ENCODE measurements around the gene NOX5.
"Not testable (repeated sequence)": the region's sequence is repeated elsewhere in the genome, so short reads cannot be mapped to it uniquely, and the experiment has no call there.

The NOX5 gene

DNA sequence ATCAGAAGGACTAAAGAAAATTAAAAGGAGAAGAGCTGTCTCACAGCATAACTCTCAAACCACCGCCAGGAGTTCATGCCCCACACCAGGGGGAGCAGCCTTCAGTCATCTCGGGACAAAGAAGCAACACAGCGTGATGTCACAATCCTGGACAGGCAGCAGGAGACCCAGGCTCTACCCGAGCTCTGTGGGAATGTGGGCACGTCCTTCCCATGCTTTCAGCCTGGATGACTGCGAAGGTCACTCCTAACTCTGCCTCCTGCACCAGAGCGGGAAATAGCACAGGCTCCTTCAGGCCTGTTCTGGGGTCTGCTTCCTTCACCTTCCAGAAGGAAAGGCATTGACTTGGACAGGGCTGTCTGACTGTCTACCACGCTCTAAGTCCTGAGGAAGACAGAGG is 31.3 kb downstream of the NOX5 start:
- no peak for DNase-seq
- intact Hi-C loops (cut with DNase I), result no loop called here

DNA sequence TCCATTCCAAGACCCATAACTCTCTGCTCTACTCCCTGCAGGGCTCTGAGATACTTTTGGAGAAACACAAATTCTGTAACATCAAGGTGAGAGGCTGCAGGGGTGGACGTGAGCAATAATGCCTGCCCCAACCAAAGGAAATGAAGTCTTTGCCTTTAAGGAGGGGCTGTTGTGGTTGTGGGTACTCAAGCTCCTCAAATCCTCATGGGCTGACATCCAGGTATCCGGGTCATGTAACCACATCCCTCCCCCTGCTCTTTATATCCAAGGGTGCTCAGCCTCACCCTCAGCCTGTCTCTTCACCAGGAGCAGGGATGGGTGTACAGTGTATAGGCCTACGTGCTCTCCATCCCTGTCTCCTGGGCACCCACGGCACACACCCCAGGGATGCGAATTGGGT is 32.3 kb downstream of the NOX5 start:
- no peak for DNase-seq
- intact Hi-C loops (cut with DNase I), result no loop called here

DNA sequence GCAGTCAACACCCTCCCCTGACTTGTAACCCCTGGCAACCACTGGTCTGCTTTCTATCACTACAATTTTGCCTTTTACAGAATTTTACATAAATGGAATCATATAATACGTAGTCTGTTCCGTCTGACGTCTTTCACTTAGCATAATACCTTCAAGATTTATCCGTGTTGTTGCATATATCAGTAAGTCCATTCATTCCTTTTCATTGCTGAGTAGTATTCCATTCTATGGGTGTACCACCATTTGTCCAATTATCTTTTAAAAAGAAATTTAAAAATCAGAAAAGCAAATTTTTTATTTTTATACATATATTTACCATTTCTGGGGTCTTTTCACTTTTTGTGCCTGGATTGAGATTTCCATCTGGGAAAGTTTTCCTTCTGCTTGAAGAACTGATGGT is 35.5 kb downstream of the NOX5 start:
- intact Hi-C loops (cut with DNase I), result no loop called here
- DNase-seq, result no peak

DNA sequence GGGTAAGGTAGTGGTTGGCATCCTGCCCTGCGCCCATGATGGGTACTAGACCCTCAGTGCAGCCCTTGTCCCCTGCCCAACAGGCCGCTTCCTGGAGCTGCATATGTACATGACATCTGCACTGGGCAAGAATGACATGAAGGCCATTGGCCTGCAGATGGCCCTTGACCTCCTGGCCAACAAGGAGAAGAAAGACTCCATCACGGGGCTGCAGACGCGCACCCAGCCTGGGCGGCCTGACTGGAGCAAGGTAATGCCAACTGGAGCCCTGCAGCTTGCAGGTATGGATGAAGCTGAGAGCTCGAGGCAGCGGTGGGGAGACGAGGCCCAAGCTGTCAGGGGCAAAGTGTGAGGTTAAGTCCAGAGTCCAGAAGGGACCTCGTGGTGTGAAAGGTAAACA is 40.8 kb downstream of the NOX5 start:
- DNase-seq, result peak in 1 of 10 donors; percentile 72
- intact Hi-C loops (cut with DNase I), result loop anchor here (5.0 kb wide), 1 partner anchor 107 kb away; the partner anchor contains the start of gene GLCE

DNA sequence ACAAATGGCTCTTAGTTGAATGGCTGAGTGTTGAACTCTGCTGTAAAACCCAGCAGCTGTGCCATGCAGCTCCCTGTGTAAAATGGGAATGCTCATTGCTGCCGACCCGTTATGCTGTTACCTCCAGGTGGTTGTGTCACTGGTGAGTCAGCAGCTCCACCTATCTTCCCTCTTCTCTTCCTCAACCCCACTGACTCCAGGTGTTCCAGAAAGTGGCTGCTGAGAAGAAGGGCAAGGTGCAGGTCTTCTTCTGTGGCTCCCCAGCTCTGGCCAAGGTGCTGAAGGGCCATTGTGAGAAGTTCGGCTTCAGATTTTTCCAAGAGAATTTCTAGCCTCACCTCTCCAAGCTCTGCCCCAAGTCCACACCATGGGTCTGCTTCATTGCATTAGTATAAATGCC is 41.9 kb downstream of the NOX5 start:
- intact Hi-C loops (cut with DNase I), result loop anchor here (5.0 kb wide), 1 partner anchor 106 kb away; the partner anchor contains the start of gene GLCE
- peak in 1 of 10 donors; percentile 20 for DNase-seq

DNA sequence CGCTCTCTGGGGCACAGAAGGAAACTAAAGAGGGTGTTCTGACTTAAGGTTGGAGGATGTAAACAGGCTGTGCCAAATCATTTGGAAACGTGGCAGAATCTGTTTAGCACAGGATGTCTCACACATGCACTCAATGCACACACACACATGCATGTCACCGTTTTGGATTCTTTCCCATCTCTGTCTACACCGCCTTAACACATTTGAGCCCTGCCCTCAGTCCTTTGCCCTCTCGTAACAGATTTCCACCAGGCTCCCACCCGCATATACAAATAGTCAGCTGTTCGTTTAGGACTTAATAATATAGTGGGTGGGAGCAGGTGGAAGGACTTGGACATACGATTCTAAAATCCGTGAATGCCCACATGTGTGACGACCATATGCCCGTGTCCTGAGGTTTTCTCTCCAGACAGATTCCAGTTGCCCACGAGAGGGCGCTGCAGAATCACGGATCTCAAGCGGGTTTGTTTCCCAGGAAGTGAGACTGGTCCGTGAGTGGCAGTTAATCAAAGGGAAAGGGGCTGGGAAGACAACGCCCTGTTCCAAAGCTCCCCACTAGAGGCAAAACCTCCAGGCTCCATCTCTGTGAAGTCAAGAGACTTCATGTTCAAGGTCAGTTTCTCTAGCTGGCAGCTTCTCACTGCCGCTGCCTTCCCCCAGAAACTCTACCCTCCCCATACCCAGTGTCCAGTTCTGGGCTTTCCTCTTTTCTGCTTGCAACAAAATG is 44.5 kb downstream of the NOX5 start:
- intact Hi-C loops (cut with DNase I), result loop anchor here (1.0 to 5.0 kb wide), 4 partner anchors 103 to 335 kb away; partner anchors contain the start of gene GLCE

DNA sequence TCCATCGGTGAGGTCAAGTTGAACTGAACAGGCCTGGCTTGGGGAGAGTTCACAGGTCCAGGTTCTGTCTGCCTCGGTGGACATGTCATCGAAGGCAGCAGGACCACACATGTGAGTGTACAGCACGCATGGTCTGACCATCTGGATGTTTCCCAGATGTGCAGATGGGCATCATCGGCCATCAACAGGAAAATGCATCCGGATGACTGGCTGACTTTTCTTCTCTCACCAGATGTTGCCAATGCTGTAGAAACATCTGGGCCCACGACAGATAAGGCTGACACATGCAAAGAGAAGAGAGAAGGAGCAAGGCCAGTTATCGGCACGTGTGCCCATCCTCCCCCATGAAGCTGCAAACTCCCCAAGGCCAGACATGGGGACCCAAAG is 45.1 kb downstream of the NOX5 start:
- intact Hi-C loops (cut with DNase I), result loop anchor here (1.0 to 5.0 kb wide), 4 partner anchors 103 to 335 kb away; partner anchors contain the start of gene GLCE
- DNase-seq, result no peak

More for the DNA sequence above, 44.5 kb downstream of the NOX5 start:
- peak; percentile 72 to 98 (median 94) for DNase-seq

DNA sequence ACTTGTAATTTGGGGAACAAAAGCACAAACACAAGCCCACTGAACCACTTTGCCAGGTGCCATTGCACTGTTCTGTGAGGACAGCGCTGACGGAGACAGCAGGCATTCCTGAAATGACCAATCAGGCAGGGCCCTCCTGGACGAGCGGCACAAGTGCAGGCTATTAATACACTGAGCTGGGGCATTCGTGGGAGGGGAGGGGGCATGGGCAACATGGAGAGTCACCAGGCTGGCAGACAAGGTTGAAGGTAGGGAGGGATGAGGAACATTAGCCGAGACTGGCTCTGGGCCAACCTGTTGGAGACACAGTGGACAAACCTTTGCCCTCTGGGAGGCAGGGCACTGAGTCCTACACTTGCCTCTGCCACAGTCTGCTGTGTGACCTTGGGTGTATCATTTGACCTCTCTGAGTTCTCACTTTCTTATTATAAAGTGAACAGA is 45.6 kb downstream of the NOX5 start:
- intact Hi-C loops (cut with DNase I), result no loop called here
- DNase-seq, result peak in 2 of 10 donors; percentile 62 to 63

DNA sequence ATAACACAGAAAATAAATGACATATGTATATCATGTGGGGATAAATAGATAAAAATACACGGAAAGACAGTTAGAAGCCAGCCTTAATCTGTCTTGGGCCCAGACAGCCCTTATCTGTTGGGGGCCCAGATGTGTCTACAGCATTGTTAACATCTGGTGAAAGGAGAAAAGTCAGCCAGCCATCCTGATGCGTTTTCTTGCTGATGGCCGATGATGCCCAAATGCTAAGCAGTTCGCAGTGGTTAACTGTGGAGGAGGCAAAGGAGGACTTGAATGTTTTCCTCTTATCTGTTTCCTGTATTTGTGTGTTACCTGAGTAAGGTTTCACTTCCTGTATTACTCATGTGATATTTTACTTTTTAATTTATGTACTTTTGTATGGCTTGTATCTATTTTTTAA is 46.2 kb downstream of the NOX5 start:
- DNase-seq, result peak in 1 of 10 donors; percentile 18
- intact Hi-C loops (cut with DNase I), result no loop called here

DNA sequence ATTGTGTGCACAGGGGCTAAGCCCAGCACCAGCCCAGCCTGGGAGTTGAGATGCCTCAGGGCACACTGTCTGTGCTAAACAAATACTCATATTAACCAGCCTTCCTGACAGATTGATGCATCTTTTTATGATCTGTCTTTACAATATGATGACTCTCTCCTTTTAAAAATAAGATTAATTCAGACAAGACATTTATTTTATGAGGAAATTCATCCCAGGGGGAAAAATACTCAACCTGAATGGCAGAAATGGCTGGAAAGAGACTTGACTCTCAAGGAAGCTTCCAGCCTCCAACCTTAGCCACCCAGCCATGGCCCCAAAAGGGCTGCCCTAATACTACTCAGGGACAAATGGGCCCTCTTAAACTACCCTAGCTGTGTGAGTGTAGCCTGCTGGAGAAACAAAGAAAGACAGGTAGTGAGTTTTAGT is 46.9 kb downstream of the NOX5 start:
- DNase-seq, result peak in 1 of 10 donors; percentile 59
- intact Hi-C loops (cut with DNase I), result no loop called here

DNA sequence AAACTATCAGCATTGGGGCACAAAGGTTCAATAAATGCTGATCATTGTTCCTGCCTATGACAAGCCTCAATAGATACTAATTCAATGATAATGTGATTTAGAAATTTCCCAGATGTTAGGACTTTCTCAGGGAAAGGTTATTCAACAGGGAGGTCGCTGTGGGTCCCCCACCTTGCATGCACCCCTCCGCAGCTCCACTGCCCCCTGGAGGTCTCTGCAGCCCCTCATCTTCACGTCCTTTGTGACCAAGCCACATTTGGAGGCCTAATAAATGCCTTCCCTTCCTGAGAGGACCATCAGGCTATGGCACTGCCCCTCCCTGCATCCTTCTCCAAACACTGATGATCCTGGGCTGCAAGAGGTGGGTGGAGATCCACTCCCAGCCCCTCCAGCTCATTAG is 50.2 kb downstream of the NOX5 start:
- intact Hi-C loops (cut with DNase I), result no loop called here
- peak in 1 of 10 donors; percentile 36 for DNase-seq

DNA sequence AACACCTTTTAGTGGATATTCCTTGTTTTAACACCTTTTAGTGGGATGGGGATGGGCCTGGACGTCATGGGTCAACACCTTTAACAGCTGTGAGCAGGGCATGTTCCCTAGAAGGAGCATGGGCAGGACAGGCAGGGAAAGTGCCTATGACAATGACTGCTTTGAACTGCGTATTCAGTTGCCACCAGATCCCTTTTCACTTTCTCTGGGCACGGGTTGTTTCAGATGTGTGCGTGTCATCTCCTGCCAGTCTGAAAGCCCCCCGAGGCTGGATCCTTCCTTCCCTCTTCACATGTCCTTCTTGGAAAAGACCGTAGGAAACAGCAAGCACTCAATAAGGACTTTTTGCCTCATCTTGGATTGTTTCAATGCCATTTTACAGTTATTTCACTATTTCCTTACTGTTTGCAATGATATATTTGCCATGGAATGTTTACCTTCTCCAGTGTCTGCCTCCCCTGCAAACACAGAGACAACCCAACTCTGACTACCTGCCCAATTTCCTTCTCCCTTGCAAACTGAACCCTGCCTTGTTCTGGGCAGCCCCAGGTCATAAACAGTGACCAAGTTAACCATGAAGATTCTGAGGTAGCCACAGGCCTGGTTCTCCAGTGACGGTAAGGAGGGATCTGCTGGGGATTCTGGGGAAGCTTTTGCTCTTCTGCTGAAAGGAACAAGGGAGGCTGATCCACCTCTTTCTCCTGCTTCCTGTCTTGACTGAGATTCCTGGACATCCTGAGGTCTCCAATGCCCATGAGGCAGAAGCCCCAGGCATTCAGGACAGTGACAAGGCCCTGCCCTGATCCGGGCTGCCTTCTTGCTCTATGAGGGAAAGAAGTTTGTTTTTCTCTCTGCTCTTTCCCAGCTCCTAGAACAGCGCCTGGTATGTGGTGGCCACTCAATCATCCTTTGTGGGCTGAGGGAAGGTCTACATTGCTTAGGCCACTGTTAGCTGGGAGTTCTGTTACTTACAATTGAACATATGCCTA is 51.8 kb downstream of the NOX5 start:
- intact Hi-C loops (cut with DNase I), result no loop called here
- peak in 1 of 10 donors; percentile 21 for DNase-seq

DNA sequence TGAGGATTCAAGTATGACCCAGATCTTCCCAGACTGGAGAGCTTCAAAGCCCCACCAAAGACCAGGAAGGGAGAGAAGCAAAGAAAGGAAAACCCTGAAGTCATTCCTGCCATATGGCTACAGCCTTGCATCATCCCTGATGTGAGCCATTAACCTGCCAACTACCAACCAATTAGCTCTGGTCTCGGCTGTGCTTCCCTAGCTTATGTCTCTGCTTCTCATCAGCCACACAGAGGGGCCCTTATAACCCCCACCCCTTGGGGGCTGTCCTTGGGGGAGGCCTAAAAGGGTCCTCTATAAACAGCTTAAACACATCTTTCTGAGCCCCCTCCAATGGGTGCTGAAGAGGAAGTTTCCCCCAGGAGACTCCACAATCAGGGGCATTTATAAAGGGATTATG is 52.8 kb downstream of the NOX5 start:
- intact Hi-C loops (cut with DNase I), result no loop called here
- DNase-seq, result peak in 1 of 10 donors; percentile 5

DNA sequence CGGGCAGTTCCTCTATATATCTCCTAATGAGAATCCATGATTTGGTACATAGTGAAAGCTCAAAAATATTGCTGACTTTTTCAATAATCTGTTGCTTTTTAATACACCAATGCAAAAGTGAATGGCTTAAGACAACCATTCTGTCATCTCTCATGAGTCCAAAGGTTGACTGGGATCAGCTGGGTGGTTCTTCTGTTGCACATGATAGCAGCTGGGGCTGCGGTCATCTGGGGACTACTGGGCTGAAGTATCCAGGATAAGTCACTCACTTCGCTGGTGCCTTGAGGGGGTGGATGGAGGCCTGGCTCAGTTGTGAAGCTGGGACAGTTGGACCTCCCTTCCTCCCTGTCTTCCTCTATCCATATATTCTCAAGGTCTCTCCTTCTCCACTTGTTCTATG is 53.7 kb downstream of the NOX5 start:
- peak in 1 of 10 donors; percentile 37 for DNase-seq
- intact Hi-C loops (cut with DNase I), result no loop called here

DNA sequence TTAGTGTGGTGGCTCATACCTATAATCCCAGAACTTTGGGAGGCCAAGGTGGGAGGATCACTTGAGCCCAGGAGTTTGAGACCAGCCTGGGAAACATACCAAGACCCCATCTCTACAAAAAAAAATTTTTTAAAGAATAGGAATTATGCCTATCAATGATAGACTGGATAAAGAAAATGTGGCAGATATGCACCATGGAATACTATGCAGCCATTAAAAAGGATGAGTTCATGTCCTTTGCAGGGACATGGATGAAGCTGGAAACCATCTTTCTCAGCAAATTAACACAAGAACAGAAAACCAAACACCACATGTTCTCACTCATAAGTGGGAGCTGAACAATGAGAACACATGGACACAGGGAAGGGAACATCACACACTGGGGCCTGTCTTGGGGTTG is 54.8 kb downstream of the NOX5 start:
- DNase-seq; intact Hi-C loops (cut with DNase I): not testable (repeated sequence)

DNA sequence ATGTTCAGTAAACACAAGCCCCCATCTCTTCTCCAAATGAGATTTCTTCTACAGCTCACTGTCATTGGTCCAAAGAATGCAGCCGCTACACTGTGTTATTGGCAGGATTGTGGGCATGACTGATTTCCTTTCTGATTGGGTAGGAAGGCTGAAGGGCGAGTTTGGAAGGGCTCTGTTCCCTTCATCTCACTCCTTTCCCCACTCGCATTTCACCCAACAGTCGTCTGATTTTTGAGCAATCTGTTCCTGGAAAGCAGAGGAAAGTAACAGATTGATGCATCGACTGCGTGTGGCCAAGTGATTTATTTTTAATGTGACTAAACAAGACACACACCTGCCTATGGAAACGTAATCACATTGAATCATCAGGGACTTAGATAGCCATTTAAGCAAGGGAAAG is 55.5 kb downstream of the NOX5 start:
- DNase-seq, result no peak
- intact Hi-C loops (cut with DNase I), result no loop called here

DNA sequence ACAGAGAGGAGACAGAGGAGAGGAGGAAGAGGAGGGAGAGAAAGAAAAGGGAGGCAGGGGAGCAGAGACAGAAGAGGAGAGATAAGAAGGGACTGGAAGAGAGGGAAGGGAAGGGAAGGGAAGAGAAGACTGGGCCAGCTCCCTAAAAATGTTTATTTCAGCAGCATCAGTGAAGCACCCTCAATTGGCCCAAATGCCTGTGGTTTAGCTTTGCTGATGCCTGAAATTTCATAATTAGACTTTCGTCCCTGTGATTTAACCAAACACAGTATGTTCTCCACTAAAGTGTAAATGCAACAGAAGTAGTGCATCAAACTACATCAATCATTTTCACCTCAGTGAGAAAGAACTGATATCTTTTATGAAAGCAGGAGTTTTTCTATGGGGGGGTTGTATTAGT is 55.9 kb downstream of the NOX5 start:
- intact Hi-C loops (cut with DNase I), result no loop called here
- DNase-seq, result no peak

DNA sequence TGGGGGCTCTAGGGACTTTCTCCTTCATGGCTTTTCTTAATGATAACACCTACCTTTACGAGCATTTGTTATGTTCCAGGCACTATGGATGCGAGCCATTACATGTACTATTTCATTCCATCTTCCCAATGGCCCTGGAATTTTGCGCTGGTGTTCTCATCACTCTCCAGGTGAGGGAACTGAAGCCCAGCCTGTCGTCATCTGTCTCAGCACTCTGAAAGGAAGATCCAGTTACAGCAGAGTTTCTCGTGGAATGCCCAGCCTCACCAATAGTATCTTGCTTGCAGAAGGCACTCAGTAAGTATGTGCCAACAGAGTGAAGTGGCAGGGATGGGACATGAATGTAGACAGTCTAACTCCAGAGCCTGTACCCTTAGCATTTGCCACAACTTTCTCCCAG is 56.8 kb downstream of the NOX5 start:
- intact Hi-C loops (cut with DNase I), result no loop called here
- DNase-seq, result no peak

DNA sequence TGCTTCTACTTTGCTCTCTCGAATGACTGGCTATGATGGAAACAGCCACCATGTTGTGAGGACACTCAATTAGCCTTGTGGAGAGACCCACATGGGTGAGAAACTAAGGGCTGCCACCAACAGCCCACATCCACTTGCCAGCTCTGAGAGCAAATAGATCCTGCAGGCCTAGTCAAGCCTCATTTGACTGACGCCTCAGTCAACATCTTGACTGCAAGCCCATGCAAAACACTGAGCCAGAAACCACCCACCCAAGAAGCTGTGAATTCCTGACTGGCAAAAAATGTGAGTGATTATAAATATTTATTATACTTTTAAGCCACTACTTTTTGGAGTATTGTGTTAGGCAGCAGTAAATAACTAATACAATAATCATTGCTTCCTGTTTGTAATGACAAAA is 58.4 kb downstream of the NOX5 start:
- intact Hi-C loops (cut with DNase I), result no loop called here
- DNase-seq, result peak in 1 of 10 donors; percentile 5

DNA sequence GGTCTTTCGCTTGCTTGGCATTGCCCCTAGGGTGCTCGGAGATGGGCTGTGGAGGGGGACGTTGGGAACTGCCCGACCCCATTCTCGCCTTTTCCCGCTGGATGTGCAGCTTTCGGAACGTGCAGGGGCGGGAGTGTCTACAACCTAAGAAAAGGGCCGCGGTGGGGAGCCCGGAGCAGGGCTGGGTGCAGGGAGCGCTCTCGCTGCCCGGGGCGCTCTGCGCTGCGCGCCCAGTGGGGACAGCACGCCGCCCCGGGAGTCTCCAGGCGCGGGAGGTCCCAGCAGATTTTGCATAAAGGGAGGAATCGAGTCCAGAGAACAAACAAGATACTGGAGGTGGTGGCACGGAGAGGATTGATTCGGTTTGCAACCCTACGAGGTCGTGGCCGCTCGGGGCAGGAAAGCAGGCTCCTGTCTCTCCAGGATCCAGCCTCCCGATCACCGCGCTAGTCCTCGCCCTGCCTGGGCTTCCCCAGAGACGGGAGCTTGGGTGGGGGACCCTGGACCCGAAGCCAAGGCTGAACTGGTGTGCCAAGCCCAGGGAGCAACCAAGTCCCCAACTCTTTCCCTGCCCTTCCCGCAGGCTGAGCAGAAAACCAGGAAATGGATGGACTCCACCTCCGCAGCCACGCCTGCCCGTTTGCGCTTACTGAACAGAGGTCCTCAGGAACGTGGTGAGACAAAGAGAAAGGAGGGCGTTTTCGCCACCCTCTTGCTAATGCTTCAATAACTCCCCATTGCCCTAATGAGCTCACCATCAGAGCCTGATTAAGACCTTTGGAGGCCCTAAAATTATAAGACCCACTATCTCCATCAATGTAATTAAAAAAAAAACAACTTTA is 59.7 kb downstream of the NOX5 start:
- peak in 7 of 10 donors; percentile 19 to 89 (median 40) for DNase-seq
- intact Hi-C loops (cut with DNase I), result no loop called here

Measured in posterior cingulate gyrus (tissue), 11 donors.